Tongue (tissue), 2 donors: ENCODE results near the gene HIRA. TPM values are rescaled to one million over a fixed set of nuclear protein-coding genes. Genes with fewer than 3 reads are reported as not detected.

ENCODE experiments used
- DNase-seq: peaks from one replicate; pipeline ENCODE4 v3.0.0-alpha.2; 2015
- total RNA-seq: library from RNA; depleted of rRNA; stranded (reverse); fragments of >200 nt; gene quantifications from one replicate; pipeline ENCODE4 v1.2.3, GENCODE V29; 2014

HIRA gene, protein sequence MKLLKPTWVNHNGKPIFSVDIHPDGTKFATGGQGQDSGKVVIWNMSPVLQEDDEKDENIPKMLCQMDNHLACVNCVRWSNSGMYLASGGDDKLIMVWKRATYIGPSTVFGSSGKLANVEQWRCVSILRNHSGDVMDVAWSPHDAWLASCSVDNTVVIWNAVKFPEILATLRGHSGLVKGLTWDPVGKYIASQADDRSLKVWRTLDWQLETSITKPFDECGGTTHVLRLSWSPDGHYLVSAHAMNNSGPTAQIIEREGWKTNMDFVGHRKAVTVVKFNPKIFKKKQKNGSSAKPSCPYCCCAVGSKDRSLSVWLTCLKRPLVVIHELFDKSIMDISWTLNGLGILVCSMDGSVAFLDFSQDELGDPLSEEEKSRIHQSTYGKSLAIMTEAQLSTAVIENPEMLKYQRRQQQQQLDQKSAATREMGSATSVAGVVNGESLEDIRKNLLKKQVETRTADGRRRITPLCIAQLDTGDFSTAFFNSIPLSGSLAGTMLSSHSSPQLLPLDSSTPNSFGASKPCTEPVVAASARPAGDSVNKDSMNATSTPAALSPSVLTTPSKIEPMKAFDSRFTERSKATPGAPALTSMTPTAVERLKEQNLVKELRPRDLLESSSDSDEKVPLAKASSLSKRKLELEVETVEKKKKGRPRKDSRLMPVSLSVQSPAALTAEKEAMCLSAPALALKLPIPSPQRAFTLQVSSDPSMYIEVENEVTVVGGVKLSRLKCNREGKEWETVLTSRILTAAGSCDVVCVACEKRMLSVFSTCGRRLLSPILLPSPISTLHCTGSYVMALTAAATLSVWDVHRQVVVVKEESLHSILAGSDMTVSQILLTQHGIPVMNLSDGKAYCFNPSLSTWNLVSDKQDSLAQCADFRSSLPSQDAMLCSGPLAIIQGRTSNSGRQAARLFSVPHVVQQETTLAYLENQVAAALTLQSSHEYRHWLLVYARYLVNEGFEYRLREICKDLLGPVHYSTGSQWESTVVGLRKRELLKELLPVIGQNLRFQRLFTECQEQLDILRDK
- 19.3 TPM for total RNA-seq

DNA sequence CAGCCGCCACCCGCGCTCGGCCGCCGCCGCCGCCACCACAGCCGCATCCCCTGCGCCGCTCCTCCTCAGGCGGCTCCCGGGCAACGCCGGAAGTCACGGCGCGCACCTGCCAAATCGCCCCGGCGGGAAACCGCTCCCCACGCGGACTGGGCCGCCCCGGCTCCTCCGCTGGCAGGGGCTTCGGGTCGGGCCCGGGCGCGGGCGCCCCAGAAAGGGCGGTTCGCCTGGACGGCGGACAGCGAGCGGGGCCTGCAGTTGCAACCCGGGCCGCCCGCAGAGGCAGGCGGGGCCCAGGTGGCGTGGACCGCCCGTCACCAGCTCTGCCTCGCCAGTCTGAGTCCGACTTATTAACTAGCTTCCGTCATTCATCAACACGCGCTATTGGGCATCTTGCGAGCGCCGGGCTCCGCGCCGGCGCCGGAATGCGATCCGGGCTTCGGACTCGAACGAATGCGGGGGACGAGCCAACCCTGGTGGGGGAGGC is at the start of gene HIRA:
Gene HIRA (minus strand): TSS at position 85 of the 484 bp plus-strand sequence. CDS start 257 bp downstream, outside the sequence.
- DNase-seq, result peak; percentile 87

DNA sequence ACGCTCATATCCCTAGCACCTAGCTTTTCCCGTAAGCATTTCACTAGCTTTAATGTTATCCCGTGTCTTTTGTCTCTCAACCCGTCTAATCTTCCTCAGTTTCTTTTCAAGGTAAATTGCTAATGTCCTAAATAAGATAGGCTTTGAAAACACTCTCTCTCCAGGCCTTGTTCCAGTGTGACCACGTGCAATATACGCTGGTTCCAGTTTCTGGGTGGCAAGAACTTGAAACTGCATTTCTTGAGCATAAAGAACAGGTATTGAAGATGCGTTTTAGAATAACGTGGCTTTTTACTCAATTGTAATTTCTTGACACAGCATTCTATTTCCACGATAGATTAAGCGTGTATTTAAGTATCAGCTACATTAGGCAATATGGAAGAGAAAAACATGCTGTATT is 49.3 kb upstream of the HIRA start:
- DNase-seq, result no peak

DNA sequence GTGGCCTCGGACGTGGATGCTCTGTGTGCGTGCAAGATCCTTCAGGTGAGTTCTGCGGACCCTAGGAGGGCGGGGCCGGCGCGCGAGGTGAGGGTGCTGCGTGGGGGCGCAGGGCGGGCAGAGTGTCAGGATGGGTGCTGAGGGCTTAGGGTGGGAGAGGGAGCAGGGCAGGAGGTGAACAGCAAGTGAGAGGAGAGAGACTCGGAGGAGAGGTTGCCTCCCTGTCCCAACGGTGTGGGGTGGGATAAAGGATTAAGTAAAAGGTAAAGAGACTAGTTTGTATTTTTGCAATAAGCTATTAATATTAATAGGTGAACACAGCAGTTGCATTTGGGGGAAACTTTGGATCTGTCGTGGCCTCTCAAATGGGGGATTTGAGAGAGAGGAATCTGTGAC is 48.6 kb upstream of the HIRA start:
- DNase-seq, result no peak

DNA sequence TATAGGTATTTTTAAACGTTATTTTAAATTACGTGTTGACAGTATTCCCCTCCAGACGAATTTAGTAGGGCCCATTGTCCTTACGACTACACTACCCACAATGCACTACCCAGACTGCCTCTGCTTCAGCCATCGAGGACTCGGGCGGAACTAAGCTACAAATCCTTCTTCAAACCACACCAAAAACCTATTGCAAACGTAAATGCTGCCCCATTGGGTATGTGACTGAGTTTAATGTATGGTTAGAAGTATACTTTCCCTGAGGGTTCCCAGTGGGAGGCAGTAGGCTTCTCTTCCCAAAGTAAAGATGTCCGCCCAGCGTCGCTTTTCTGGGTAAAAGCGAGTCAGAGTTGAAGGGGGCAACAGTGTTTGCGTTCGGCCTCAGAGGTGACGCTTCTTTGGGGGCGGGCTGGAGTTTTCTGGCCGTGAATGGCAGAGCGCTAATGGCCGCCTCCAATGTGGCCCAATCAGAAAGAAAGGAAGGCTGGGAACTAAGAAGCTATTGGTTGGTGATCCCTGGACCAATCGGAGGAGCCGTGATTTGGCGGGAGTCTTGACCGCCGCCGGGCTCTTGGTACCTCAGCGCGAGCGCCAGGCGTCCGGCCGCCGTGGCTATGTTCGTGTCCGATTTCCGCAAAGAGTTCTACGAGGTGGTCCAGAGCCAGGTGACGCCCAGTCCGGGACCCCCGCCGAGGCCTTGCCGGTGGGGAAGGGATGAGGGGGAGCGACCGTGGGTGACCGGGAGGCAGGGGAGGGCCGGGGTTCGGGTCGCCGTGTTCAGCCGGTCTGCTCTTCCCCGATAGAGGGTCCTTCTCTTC is 48.0 kb upstream of the HIRA start, which contains the start of gene CDC45:
Gene CDC45 (plus strand): TSS at position 566 of the 818 bp plus-strand sequence. CDS start 49 bp downstream, at position 615.
- DNase-seq, result peak; percentile 99

DNA sequence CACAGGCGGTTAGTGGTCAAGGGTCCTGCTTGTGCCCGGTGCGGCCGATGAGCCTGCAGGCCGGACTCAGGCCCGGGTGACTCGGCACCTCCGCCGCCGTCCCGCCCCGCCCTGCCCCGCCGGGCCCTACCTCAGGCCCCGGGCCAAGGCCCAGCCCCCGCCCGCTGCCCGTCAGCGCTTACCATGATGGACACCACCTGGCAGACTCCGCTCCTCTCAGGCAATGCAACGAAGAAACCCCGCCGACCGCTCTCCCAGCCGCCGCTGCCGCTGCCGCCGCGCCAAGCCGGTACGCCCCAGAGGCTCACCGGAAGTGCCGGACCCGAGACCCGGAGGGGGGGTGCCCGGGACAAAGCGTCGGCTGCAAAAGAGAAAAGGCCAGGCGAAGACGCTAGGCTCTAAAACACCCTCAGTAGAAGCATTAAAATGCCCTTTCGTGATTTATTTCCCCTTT is 47.4 kb upstream of the HIRA start, which contains the start of gene UFD1:
Gene UFD1 (minus strand): TSS at position 293 of the 454 bp plus-strand sequence. CDS start 108 bp downstream, at position 185.
- DNase-seq, result peak; percentile 89

DNA sequence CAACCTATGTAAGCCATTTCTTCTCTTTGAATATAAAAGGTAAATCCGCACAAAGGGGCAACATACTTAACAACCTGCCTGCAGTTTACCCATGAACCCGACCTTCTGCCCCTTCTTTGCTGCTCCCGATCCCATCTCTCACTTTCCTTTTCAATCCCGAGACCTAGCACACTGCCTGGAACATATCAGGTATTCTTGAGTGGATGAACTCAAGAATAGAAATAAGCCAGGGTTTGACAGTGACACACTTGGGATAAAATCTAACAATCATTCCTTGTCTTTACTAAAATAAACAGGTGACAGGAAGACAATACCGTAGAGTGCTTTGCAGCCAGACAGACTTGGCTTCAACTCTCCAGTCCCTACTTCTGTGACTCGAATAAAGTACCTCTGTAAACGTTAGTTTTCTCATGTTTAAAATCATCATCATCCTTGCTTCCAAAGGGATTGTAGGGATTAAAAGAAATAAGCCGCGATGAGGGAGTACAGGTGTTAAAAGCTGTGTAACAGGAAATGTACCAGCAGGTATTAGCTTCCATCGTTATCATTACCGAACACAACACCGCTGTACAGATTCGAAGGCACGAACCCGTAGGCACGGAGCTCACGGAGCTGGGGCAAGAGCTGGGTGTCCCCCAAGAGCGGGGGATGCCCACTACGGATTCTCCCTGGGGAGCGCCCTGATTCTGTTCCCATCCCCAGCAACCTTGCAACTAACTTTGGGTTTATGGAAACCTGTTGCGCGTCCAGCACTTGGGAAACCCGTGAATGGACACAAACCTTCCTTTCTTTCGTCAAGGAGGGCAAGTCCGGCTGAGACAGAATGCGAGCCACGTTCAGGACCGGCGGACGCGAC is 46.7 kb upstream of the HIRA start:
- peak; percentile 30 for DNase-seq

DNA sequence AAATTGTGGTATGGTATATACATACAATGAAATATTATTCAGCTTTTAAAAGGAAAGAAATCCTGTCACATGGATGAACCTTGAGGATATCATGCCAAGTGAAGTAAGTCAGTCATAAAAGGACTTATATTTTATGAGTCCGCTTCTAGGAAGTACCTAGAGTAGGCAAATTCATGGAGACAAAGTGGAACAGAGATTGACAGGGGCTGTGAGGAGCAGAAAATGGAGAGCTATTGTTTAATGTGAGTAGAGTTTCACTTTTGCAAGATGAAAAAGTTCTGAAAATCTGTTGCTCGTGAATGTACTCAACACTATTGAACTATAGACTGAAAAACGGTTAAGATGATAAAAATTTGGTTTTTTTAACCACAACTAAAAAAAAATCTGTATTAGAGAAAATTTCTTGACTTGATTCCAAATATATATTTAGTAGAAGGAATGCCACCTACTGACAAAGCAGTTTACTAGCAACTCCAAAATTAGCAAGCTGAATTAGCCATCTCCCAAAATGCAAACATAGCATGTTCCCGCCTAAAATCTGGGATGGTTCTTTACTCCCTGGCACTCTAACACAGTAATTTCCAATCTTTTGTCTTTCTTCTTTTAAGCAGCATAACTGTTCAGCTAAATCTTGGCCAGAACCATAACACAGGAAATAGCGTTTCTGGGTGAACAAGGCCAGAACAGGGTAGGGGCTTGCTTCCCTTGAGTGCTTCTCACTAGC is 46.0 kb upstream of the HIRA start:
- peak; percentile 20 for DNase-seq

DNA sequence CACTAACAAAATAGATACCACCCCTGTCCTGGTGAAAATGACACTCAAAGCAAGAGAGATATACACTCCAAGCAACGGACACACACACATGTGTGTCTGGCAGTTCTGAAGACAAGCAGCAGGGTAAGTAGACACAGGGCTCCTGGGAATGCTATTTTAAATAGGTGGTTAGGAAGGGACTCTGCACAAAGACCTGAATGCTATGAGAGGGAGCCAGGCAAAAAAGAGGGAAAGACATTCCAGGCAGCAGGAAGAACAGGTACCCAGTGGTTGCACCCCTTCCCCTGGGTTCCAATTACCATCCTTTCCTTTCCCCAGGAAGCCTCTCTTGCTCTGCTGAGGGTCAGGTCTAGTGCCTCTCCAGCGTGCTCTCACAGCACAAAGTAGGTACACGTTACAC is 44.5 kb upstream of the HIRA start:
- no peak for DNase-seq

DNA sequence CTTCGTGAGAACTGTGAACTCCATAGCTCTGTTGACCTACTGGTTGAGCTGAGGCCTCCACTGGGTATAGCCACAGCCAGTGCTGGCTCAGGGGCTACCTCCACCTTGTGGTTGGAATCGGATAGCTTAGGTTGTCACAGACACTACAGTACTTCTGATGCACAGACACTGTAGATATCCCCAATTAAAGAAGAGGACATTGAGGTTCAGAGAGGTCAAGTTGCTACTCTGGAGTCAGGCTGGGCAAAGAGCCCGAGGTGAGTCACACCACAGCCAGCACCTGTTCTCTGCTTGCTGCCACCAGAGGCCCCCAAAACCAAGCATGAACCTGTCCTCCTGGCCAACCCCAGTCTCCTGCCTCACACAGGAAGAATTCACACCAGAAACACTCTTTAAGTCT is 42.0 kb upstream of the HIRA start:
- no peak for DNase-seq

DNA sequence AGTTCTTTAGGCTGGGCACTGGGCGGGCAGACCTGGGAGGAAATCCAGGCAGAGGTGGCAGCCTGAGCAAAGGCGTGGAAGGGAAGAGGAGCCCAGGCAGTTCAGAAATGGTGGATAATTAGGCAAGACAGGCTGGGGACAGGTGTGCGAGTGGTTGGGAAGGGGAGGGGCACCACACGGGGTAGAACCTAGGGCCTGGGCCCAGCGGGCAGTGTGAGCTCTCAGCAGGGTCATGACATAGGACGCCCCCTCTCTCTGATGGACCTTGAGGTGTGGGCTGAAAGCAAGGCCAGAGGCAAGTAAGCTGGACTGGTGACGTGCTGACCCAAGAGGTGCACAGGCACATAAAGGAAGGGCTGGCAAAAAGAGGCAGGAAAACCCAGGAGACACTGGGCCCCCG is 40.7 kb upstream of the HIRA start:
- no peak for DNase-seq

DNA sequence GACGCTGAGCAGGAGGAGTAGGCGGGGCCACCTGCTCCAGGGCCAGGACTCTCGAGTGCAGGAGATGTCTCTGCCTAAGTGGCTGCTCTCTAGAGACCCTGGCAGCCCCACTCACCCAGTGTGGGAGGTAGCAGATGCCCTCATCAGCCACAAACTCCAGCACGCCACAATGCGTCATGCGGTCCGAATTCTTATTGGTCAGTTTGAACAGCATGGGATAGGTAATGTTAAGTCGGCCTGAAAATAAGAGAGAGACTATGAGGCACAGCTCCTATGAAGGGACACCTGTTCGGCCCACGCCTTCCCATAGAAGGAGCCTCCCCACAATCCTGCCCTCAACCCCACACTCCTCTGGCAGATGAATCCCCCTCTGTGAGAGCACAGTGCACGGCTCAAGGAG is 40.0 kb upstream of the HIRA start:
- DNase-seq, result no peak

DNA sequence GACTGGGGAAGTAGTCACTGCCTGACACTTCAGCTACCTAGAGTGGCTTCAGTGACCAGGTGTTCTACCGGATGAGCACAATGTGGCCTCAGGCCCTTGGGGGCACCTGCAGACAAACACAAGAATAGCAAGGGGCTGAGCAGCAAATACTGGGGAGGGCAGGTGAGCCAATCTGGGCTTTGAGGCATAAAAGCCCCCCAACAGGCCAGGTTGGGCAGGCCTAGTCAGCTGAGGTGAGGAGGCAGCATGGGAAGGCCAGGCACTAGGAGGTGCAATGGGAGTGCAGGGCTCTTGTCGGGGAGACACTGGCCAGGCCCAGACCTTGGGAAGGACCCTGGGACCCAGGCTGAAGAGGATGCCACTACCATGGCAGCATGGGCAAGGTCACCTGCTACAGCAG is 38.5 kb upstream of the HIRA start:
- DNase-seq, result no peak

DNA sequence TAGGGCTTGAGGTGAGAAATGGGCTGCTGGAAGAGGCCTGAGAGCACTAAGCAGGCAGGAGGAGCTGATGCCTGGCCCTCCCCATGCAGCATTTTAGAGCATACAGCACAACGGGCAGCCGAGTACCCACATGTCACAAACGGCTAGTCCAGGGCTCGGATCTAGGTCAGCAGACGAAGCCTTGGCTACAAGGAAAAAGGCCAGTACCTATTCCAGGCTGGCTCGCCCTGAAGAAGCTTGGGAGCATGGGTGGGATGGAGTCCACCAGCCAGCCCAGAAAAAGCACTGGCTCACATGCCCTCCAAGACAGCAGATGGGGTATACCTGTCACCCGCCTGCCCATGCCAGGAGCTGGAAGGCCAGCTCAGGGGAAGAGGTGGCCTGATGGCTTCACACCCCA is 37.9 kb upstream of the HIRA start:
- no peak for DNase-seq

DNA sequence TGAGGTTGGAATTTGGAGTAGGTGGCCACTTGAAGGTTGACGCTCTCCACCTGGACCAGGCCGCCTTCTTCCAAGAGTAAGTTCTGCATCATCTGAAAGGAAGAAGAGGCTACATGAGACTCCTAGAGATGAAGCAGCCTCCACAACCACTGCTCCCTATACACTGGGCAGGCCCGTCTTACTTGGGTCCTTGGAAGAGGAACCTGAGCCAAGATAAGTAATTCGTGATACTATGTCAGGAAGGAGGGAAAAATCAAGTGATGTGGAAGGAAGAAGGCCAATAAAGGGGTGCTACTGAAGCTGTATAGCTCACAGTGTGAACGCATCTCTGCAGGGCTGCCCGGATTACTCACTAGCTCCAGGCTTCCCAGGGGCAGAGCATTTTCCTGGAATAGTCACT is 36.4 kb upstream of the HIRA start:
- no peak for DNase-seq

DNA sequence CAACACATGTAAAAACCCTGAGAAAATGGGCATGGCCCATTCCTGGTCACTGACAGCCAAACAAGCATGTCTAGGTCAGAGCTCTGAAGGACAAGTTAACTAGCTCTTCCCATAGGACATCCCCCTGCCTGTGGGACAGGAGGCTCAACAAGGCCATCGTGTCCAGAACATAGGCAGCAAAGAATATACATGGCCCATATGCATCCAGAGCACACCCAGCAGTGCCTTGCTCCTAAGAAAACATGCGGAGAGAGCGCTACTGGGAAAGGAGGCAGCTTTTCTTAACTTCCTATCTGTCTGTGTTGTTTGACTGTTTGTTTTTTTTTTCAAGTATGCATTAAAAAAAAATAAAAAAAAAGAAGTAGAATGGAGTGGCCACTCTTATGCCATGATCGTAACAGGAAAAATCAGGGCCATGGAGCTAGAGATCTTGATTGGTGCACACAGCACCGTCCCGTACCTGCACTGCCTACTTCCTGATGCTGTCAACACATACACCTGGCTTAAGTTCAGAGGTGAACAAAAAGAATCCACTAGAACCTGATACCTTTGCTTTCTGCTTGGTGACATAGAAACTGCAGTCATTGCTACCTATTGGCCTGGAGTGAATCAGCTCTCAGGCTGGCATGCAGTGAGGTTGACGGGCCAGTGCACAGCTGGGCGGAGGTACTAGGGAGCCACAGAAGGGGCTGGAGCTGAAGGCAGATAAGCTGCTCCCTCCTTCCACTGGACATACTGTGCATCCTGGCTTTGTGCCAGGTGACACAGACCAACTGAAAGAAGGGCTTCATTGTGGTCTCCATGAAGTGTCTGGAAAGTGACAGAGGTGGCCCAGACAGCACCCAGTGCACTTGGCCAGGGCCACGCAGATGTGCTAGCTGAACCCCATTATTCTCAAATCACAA is 35.6 kb upstream of the HIRA start:
- no peak for DNase-seq

DNA sequence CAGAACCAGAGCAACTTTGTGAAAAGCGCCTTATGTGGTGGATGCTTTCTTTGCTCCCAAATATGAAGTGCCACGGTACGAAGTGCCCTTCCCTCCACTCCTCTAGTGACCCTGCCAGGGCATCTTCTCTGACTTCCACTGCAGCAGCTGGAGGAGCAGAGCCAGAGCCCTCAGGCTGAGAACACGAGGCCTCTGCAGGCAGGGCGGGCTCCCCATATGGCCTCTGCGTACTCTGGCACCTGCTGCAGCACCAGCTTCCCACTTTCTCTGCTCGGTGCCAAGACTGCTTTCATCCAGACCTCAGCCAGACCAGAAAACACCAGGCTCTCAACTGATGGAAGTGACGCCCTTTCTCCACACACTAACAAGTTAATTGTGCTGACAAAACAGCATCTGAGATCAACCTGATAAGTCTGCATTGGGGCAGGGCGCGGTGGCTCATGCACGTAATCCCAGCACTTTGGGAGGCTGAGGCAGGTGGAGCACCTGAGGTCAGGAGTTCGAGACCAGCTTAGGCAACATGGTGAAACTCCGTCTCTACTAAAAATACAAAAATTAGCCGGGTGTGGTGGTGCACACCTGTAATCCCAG is 34.7 kb upstream of the HIRA start:
- DNase-seq, result no peak

DNA sequence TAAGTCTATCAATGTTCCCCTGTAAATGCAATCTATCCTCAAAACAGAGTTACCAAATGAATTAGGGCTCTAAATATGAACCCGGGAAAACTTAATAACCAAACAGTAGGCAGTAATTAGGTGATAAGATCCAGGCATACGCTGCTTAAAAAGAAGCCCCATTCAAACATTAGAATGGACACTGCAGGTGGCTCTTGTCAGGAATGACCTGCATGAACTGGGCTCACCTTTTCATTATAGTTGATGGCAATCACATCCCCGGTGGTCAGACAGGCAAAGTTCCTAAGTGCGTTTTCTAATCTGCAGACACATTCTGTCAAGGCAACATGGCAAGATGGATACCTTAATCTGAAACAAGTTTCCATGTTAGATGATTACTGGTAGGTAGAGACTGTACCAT is 33.4 kb upstream of the HIRA start:
- DNase-seq, result no peak

DNA sequence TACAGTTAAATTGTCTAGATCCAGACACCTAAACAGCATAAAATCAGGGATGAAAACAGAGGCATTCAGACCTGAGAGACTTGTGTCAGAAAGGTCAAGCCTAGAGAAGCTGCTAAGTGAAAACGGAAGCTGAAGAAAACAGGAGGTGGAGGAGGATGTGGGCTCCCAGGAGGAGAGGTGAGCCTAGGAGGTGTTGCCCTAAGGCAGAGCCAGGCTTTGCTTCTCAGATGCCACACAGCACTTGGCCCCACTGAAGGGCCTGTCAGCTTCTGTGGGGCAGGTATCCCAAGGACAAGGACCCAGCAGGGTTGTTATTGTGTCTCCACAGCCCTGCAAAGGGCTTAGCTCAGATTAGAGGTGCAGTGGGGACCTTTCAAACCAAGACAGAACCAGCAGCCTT is 33.0 kb upstream of the HIRA start:
- DNase-seq, result no peak
